HL-60/S4 treated with phorbol 12-myristate 13-acetate at 8.2 ng/mL for 4 days and 3 days (cell line): ENCODE measurements around the gene ZFYVE19.

Experiments
- in situ Hi-C: fragments of 300-500 bp; cut with MboI; formaldehyde crosslinking; loops from 2 replicates; pipeline ENCODE4 v1.15.0; 2022; ENCODE audit warnings: low sequenced_read_pairs

ZFYVE19 gene

DNA sequence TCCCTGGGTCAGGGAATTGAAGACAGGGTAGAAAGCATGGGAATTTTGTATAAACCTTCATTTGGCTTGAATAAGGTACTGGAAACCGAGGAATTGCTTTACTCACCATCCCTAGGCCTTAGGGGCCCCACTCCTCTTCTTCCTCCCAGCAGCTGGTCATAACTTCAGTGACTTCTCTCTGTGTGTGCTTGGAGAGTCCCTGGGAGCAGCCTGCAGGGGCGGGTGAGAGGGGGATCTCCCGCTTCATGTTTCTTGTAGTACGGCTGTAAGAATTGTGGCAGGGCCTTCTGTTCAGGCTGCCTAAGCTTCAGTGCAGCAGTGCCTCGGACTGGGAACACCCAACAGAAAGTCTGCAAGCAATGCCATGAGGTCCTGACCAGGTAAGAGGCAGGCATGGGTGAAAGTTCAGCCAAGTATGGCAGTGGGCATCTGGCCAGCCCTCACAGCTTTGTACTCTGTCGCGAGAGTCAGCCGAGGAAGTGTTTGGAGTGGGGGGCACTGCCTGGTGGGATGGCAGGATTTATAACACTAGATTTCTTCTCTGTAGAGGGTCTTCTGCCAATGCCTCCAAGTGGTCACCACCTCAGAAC lies 2.1 kb downstream of the ZFYVE19 start:
- in situ Hi-C loops: no loop called here

- in situ Hi-C loops: no loop called here
Observed at GRCh38 chr15:40812721-40813425, 6.0 kb downstream of the ZFYVE19 start.

DNA sequence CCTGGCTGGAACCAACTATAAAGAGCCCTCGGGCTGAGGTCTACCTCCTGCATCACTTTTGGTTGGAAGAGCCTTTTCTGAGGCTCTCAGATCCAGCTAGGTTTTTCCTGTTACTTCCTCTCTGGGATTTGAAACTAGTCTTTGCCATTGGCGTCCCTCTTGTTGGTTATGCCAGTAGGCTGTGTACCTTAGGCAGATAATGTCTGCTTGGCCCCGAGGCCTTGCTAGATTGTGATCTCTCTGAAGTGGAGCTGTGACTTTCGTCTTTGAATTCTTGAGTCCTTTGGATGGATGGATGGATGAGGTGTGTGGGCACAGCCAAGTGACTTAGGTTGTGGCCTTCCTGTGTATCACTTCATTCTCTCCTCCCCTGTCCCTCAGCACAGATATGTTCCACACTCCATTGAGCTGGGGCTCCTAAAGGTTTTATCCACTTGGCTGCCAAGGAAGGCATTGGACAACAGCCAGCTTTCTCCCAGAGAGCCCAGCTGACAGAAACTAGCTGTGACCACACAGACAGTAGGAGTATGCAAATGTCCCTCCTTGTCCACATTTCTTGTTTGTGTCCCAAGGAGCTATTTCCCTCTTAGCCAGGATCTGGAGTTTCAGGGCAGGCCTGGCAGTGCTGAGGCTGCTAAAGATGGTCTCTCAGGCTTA lies 8.3 kb downstream of the ZFYVE19 start:
- in situ Hi-C loops: no loop called here

GRCh38 chr15:40819048-40819447 lies 12.2 kb downstream of the ZFYVE19 start:
- in situ Hi-C loops: no loop called here

- in situ Hi-C loops: no loop called here
Observed at GRCh38 chr15:40821195-40821594, 14.3 kb downstream of the ZFYVE19 start.

DNA sequence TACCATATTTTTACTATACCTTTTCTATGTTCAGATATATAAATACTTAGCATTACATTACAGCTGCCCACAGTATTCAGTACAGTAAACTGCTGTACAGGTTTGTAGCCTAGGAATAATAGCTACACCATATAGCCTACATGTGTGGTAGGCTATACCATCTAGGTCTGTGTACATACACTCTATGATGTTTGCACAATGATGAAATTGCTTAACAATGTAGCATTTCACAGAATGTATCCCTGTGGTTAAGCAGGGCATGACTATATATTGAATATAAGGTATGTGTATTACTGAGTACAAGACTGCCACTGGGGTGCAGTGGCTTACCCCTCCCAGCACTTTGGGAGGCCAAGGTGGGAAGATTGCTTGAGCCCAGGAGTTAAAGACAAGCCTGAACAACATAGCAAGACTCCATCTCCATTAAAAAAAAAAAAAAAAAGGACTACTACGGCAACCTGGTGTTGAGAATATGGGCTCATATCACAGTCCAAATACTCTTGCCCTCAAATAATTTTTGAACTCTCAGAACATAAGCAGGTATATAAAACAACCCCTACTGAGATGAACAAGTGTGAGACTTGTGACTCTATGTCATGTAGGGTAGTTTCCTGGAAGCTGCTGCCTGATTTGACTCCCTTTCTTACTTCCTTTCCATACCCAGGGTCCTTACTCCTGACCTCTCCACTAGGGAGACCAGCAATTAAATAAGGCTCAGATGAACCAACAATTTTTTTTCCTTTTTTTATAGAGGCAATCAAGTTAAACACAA lies 16.9 kb downstream of the ZFYVE19 start:
- in situ Hi-C loops: no loop called here

- in situ Hi-C loops: no loop called here
Observed at GRCh38 chr15:40825661-40826422, 19.0 kb downstream of the ZFYVE19 start.

- in situ Hi-C loops: no loop called here
Observed at GRCh38 chr15:40826423-40827075, 19.7 kb downstream of the ZFYVE19 start.

DNA sequence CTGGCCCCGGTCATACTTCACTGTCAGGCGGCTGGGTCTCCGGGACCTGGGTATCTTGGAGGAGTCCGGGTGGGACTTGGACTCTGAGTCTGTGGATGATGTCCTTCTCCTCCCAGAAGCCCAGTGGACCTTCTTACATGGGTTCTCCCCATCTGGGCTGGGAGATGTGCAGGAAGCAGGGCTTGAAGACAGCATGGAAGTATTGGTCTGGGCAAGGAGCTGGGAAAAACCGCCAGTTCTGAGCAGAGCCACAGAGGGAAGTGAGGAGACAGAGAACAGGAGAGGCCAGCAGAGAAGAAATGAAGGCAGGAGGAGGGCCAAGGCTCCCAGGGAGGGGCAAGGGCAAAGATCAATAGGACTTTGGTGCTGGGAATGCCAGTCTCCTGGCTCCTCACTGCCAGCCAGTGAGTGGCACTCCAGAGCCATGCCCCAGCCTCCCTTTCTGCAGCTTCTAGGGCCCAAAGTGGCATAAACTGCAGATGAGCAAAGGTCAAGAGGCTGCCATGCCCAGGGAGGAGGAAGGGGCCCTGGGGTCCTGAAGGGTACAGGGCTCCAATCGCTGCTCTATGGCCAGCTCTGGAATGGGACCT lies 21.7 kb downstream of the ZFYVE19 start, which contains the start of gene PPP1R14D:
TSS of gene PPP1R14D (minus strand) at position 262 of the 590 bp plus-strand sequence. CDS start at position 195, 67 bp downstream.
- in situ Hi-C loops: no loop called here

GRCh38 chr15:40829115-40829514 lies 22.2 kb downstream of the ZFYVE19 start:
- in situ Hi-C loops: no loop called here

- in situ Hi-C loops: no loop called here
Observed at GRCh38 chr15:40830884-40831283, 24.0 kb downstream of the ZFYVE19 start.

- in situ Hi-C loops: no loop called here
Observed at GRCh38 chr15:40831861-40832260, 25.0 kb downstream of the ZFYVE19 start.

GRCh38 chr15:40832903-40833302 lies 26.0 kb downstream of the ZFYVE19 start:
- in situ Hi-C loops: no loop called here

DNA sequence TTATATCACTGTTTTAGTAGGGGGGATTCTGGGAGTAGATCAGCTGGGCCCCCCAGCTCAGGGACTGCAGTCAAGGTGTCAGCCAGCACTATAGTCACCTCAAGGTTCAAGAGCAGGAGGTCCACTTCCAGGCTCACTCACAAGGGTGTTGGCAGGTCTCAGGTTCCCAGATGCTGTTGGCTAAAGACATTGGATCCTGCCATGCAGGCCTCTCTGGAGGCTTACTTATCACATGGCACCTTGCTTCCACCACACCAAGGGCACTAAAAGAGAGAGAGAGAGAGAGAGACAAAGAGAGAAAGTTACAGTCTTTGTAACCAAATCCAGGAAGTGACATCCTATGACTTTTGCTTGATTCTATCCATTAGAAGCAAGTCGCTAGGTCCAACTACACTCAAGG lies 29.1 kb downstream of the ZFYVE19 start:
- in situ Hi-C loops: no loop called here

GRCh38 chr15:40838756-40839155 lies 31.9 kb downstream of the ZFYVE19 start:
- in situ Hi-C loops: no loop called here

DNA sequence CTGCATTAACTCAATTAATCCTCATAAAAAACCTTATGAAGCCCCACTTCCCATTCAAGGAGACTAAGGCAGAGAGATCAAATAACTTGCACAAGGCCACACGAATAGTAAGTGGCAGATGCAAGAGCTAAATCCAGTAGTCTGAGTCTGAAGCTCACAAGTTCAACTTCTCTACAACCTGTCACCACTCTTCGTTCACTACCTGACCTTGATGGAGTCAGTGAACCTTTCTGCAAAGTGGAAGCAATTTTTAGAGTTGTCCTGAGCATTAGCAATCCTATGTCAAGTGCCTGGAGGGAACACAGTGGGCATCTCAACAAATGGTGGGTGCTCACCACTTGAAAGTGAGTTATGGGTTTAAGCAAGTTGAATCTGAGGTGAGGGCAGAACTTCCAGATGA lies 34.9 kb downstream of the ZFYVE19 start:
- in situ Hi-C loops: no loop called here

GRCh38 chr15:40843261-40843884 lies 36.5 kb downstream of the ZFYVE19 start:
- in situ Hi-C loops: no loop called here

- in situ Hi-C loops: no loop called here
Observed at GRCh38 chr15:40843885-40844695, 37.2 kb downstream of the ZFYVE19 start, which contains the start of gene SPINT1. SPINT1 (plus strand) TSS chr15:40844048; CDS start chr15:40844555, 507 bp downstream.
